ENCODE measurements around the gene THYN1. TPM values are rescaled to one million over a fixed set of nuclear protein-coding genes. Genes with fewer than 3 reads are reported as not detected.
A peak's percentile ranks its signal among the peaks of the same experiment; 100 is the strongest.

The THYN1 gene
- polyA plus RNA-seq, 3 donors = 36.4 to 65.7 (median 57.6) TPM

GRCh38 chr11:134230339-134230738, 22.8 kb downstream of the THYN1 start:
- Histone ChIP-seq H3K9me3 (replicated peaks in 1 of 2; ENCODE audit: control insufficient read depth in 1 of 2, insufficient read depth in 1 of 2, low read length in 2 of 2) (no peaks in the 10 kb centered on the region), H3K27me3 (ENCODE audit: control insufficient read depth in 2 of 2, insufficient read depth in 2 of 2, low read length in 2 of 2) (no peaks in the 10 kb centered on the region), H3K4me3 (replicated peaks in 1 of 3; ENCODE audit: low read depth in 2 of 3, low read length in 3 of 3) (no peak overlapping the region), H3K79me2 (ENCODE audit: insufficient read depth, low read length) (peaks cover 73% of the 10 kb centered on the region), H3K4me2 (replicated peaks; ENCODE audit: extremely low read depth, low read length, poor library complexity, severe bottlenecking) (no peak overlapping the region), H3K9ac (ENCODE audit: insufficient read depth, low read length, poor library complexity, severe bottlenecking) (no peak overlapping the region), H2AFZ (ENCODE audit: insufficient read depth, low read depth, low read length, poor library complexity, severe bottlenecking) (no peak overlapping the region), H4K20me1 (ENCODE audit: insufficient read depth, low read length) (peaks cover 95% of the 10 kb centered on the region), H3K27ac (ENCODE audit: low read depth in 1 of 2, low read length in 2 of 2) (no peak overlapping the region), H3K4me1 (ENCODE audit: control insufficient read depth in 1 of 2, insufficient read depth in 2 of 2, low read length in 2 of 2) (peaks cover 33 to 44% of the 10 kb centered on the region in 2 donors), H3K36me3 (replicated peaks in 1 of 2; ENCODE audit: control insufficient read depth in 1 of 2, insufficient read depth in 2 of 2, low read length in 2 of 2) (peaks cover 10 to 32% of the 10 kb centered on the region in 2 donors)
- intact Hi-C loops (cut with micrococcal nuclease) = no loop called here
- no CpG with 5 or more reads among the region's 4 CpGs for WGBS (ENCODE audit: insufficient coverage)
- peaks cover 63% of the 10 kb centered on the region for H3K4me1 Mint-ChIP-seq
- DNase-seq = no peak
- no peak for TF ChIP-seq CTCF (IDR thresholded peaks at IDR 0.05)
- H3K9me3 Mint-ChIP-seq = no peaks in the 10 kb centered on the region
- no peaks in the 10 kb centered on the region for H3K27me3 Mint-ChIP-seq (ENCODE audit: low read depth in 3 of 3)
- no peak overlapping the region for H3K4me3 Mint-ChIP-seq
- H3K27ac Mint-ChIP-seq = peak overlapping the region in 2 of 7 donors; percentile 0 to 3
- peaks cover 35 to 44% of the 10 kb centered on the region in 2 donors for H3K36me3 Mint-ChIP-seq

GRCh38 chr11:134229126-134229790, 23.9 kb downstream of the THYN1 start:
- intact Hi-C loops (cut with micrococcal nuclease) = no loop called here

More at GRCh38 chr11:134229126-134229790, 23.9 kb downstream of the THYN1 start:
- TF ChIP-seq CTCF (IDR thresholded peaks at IDR 0.05) = no peak
- Histone ChIP-seq H3K27me3 (ENCODE audit: control insufficient read depth in 2 of 2, insufficient read depth in 2 of 2, low read length in 2 of 2) (no peaks in the 10 kb centered on the region), H3K9ac (ENCODE audit: insufficient read depth, low read length, poor library complexity, severe bottlenecking) (no peak overlapping the region), H3K36me3 (replicated peaks in 1 of 2; ENCODE audit: control insufficient read depth in 1 of 2, insufficient read depth in 2 of 2, low read length in 2 of 2) (peaks cover 3 to 22% of the 10 kb centered on the region in 2 donors), H3K4me3 (replicated peaks in 1 of 3; ENCODE audit: low read depth in 2 of 3, low read length in 3 of 3) (no peak overlapping the region), H3K4me1 (ENCODE audit: control insufficient read depth in 1 of 2, insufficient read depth in 2 of 2, low read length in 2 of 2) (peaks cover 35 to 49% of the 10 kb centered on the region in 2 donors), H2AFZ (ENCODE audit: insufficient read depth, low read depth, low read length, poor library complexity, severe bottlenecking) (no peak overlapping the region), H3K4me2 (replicated peaks; ENCODE audit: extremely low read depth, low read length, poor library complexity, severe bottlenecking) (no peak overlapping the region), H4K20me1 (ENCODE audit: insufficient read depth, low read length) (peaks cover 91% of the 10 kb centered on the region), H3K27ac (ENCODE audit: low read depth in 1 of 2, low read length in 2 of 2) (no peak overlapping the region), H3K9me3 (replicated peaks in 1 of 2; ENCODE audit: control insufficient read depth in 1 of 2, insufficient read depth in 1 of 2, low read length in 2 of 2) (no peaks in the 10 kb centered on the region), H3K79me2 (ENCODE audit: insufficient read depth, low read length) (peaks cover 74% of the 10 kb centered on the region)
- H3K4me1 Mint-ChIP-seq = peaks cover 66% of the 10 kb centered on the region
- no peak for DNase-seq
- peaks cover 0 to 2% (median 0%) of the 10 kb centered on the region in 7 donors for H3K9me3 Mint-ChIP-seq
- H3K4me3 Mint-ChIP-seq = no peak overlapping the region
- H3K27ac Mint-ChIP-seq = peak overlapping the region in 2 of 7 donors; percentile 60 to 63
- H3K36me3 Mint-ChIP-seq = peaks cover 27 to 33% of the 10 kb centered on the region in 2 donors
- peaks cover 0 to 1% (median 0%) of the 10 kb centered on the region in 3 donors for H3K27me3 Mint-ChIP-seq (ENCODE audit: low read depth in 3 of 3)
- WGBS (ENCODE audit: insufficient coverage) = 95% methylated on average over 3 of the region's 6 CpGs
